Medulla oblongata (tissue), 1 donor: ENCODE results near the gene REEP2.
A peak's percentile ranks its signal among the peaks of the same experiment; 100 is the strongest.
"Not testable (repeated sequence)": the region's sequence is repeated elsewhere in the genome, so short reads cannot be mapped to it uniquely, and the experiment has no call there.

Source experiments
- DNase-seq: peaks from one replicate; pipeline ENCODE4 v3.0.0-alpha.2; 2015; ENCODE audit errors: extremely low spot score

The REEP2 gene

DNA sequence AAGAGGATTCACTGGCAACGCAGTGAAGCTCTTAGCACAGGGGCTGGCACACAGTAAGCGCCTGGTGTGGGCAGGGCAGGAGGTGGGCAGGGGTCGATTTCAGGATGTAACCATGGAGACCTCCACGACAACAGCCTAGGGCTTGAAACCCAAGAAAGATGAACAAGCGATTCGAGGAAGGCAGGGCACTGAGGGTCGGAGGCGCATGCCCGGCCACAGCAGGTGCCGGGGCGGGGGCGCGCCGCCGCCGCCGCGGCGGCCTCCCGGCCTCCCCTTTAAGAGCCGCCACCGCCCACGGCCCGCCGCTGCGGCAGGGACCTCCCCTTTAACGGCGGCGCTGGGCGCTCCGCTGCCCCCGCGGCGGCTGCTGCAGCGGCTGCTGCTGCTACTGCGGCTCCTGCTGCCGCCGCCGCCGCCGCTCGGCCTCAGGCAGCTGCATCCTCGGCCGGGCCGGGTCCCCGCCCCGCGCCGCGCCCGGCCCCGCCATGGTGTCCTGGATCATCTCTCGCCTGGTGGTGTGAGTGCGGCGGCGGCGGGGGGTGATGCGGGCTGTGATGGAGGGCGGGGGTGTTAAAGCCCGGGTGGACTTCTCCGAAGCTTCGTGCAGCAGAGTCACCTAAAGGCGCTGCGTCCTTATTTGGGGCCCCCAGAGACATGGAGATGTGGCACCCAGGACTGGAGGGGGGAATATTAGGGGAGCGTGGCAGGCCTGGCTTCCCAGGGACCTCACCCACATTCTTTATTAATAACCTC is at the start of gene REEP2:
Gene REEP2, plus strand, starts transcription at position 334 of the 753 bp plus-strand sequence. Its CDS starts 152 bp downstream, at position 486.
- no peak for DNase-seq

- DNase-seq = no peak
Measured at GRCh38 chr5:138389332-138389731, 49.5 kb upstream of the REEP2 start.

GRCh38 chr5:138389911-138390310 is 48.9 kb upstream of the REEP2 start:
- DNase-seq = not testable (repeated sequence)

DNA sequence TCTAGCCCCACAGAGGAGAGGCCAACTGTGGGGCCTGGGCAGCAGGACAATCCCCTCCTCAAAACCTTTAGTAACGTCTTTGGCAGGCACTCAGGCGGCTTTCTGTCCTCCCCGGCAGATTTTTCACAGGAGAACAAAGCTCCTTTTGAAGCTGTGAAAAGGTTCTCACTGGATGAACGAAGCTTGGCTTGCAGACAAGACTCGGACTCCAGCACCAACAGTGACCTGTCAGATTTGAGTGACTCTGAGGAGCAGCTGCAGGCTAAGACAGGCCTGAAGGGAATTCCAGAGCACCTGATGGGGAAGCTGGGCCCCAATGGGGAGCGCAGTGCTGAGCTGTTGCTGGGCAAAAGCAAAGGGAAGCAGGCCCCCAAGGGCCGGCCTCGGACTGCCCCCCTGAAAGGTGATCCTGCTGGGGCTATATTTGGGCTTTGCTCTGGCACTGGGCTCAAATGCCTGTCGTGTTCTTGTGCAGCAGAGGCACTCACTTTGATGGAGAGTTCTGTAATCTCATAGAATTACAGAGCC is 46.9 kb upstream of the REEP2 start:
- peak; percentile 92 for DNase-seq

DNA sequence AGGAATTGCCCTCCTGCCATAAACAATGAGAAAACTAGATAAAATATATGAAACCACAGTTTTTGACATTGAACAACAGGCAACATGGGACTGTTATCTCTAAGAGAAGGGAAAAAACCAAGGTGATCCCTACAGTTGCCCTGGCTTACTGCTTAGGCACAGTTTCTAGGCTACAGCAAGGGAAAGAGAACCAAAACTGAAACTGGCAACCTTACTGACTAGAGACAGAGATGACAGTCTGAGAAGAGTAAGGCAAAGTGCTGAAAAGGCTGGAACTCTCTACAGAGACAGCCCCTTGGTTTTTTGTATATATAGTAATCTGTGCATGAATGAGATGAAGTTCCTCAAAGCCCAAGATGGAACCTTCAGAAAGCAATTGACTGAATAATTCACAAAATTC is 36.2 kb upstream of the REEP2 start:
- DNase-seq = peak; percentile 35

- DNase-seq = no peak
Measured at GRCh38 chr5:138408023-138408422, 30.8 kb upstream of the REEP2 start.

GRCh38 chr5:138410996-138411640 is 27.7 kb upstream of the REEP2 start:
- DNase-seq = peak; percentile 50

- DNase-seq = no peak
Measured at GRCh38 chr5:138418444-138418843, 20.4 kb upstream of the REEP2 start.

- DNase-seq = no peak
Measured at GRCh38 chr5:138425079-138425478, 13.8 kb upstream of the REEP2 start.

DNA sequence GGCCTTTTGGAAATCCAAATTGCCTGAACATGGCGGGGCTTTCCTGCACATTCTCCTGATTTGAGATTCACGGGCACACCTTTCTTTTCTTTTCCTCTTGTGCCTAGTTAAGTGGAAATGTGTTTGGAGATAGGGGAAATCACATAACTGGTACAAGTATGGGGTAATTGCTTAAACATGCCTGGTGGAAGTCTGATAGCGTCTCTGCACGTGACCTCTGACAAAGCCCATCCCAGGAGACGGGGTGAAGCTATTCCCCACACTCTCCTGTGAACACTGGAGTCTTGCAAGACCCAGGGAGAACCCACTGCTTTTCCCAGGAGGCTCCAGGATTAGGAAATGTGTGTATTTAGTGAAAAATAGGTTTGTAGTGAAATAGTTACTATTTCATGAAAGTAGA is 2.9 kb upstream of the REEP2 start:
- DNase-seq = no peak

GRCh38 chr5:138438003-138438723 is 694 bp upstream of the REEP2 start:
- no peak for DNase-seq

DNA sequence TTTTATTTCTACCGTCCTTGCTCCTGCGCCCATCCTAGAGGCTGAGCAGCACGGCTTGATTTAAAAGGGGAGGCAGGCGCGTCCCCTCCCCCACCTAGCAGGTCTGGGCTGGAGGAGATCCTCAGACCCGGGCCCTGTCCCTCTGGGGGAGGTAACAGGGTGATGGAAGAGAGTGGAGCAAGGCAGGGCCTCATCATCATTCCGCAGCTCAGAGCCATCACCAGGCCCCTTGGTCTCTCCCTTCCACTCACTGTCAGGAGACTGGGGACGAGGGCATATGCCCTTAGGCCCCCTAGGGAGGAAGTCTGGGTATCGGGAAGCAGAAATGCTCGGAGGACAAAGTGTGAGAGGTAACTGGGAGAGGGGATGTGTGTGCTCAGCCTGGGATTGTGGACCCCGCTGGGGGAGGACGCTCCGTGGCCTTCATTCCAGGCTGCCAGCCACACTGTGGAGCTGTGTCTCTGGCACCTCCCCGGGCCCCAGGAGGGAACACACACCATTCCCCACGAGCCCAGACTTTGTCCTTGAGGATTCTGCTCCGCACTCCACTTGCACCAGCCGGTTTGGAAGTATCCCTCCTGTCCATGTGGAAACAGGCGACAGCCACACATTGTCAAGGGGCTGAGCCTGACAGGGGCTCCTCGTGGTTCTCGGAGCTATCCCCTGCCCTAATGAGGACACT is 761 bp downstream of the REEP2 start:
- DNase-seq = no peak

DNA sequence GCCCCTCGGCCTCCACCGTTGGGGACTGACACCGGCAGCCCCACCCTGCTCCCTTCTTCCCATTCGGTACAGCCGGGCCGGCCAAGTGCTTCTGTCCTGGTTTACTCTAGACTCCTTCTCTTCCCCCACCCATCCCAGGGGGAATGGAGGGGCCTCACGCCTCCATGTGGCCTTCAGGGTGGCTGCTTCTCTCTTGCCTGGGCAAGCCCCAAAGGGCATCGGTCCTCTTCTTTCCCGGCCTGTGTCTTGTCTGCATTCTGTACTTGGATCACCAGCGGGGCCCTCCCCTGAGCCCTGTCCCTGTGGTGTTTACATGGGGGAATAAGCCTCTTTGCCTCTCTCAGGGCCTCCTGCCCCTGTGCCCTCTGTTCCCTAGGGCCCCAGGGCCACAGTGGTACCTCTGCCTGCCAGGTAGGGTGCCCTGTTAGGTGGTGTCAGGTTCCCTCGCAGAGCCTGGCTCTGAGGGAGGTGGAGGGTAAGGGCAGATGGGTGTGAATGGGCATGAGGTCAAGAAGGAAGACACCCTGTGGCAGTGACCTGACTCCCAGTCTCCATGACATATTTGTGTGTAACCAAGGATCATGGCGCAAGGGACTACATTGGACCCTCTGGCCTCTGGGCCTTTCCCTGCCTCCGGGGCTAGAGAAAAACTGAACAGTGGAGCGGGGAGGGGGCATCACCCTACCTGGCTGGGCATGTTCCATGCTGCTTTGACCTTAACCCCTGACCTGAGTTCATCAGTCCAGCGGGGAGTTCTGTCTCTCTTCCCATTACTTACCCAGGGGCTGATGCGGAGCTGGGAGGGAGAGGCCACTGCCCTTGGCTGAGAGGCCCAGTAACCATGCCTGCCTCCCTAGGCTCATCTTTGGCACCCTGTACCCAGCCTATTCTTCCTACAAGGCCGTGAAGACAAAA is 1.6 kb downstream of the REEP2 start:
- DNase-seq = no peak

- no peak for DNase-seq
Measured at GRCh38 chr5:138441221-138441620, 2.4 kb downstream of the REEP2 start.

DNA sequence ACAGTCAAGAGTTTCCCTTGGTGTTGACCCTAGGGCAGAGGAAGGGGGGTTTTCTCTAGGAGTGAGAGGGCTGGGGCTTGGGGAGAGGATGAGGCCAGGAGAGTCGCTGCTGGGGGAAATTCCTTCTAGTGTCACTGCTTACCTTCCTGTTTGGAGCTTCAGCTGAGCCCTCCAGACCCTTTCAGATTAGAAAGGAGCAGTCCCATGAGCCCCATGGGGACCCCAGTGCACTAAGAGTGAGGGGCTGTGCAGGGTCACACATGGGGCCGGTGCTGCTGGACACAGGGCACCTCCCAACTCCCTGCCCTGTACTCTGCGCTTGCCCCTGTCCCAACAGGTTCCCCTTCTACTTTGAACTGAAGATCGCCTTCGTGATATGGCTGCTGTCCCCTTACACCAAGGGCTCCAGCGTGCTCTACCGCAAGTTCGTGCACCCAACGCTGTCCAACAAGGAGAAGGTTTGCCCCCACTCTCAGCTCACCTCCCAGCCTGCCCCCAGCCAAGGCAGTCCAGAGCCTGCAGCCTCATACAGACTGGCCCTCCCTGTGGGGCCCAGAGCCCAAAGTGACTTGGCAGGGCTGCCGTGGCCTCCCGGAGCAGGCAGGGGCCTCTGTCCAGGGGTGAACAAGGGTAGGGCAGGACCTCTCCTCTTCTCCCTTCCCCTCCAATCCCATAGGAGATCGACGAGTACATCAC is 5.4 kb downstream of the REEP2 start:
- DNase-seq = no peak

DNA sequence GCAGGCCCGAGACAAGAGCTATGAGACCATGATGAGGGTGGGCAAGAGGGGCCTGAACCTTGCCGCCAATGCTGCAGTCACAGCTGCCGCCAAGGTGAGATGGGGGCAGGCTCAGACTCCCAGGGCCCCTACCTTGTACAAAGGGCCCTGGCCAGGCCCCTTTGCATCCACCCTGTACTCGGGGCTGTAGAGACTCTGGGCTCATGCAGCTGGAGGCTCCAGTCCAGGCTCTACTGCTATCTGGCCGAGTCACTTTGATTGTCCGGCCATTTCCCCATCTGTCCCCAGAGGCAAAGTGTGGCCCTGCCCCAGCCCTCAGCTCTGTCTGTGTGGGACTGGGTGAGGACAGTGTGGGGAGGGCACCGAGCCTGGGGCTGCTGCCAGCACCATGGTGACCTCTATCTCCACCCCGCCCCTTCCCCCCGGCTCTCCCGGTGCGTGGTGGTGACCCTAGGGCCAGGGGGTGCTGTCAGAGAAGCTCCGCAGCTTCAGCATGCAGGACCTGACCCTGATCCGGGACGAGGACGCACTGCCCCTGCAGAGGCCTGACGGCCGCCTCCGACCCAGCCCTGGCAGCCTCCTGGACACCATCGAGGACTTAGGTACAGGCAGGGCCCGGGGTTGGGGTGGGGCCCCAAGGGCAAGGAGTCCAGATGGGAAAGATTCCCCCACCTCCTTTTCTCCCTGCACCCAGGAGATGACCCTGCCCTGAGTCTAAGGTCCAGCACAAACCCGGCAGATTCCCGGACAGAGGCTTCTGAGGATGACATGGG is 6.1 kb downstream of the REEP2 start:
- no peak for DNase-seq

- no peak for DNase-seq
Measured at GRCh38 chr5:138445547-138446271, 6.9 kb downstream of the REEP2 start.

DNA sequence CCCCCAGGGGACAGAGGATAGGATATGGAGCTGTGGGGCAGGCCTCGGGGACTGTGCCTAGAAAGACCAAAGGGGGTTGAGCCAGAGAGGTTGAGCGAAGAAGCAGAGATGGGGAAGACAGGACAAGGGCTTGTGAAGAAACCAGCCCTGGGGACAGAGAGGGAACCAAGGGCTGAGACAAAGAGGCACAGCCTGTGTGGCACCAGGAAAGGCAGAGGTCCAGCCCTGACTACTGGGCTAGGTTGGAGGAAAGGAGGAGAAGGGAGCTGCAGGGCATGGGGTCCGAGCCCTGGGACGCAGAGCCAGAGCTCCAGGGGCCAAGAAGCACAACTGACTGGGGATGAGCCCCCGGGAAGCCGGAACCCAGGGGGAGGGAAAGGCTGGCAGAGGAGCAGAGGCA is 9.2 kb downstream of the REEP2 start:
- DNase-seq = no peak
